ENCODE data around the gene CHST13. TPM values are rescaled to one million over a fixed set of nuclear protein-coding genes. Genes with fewer than 3 reads are reported as not detected.
A peak's percentile ranks its signal among the peaks of the same experiment; 100 is the strongest.

The CHST13 gene
- total RNA-seq, 1 donor from 2014 or later = not detected

- Histone ChIP-seq H3K4me3 (ENCODE audit: low read depth, low read length) (no peak overlapping the region), H3K36me3 (ENCODE audit: control insufficient read depth, insufficient read depth, low read length) (no peaks in the 10 kb centered on the region), H3K27me3 (ENCODE audit: control insufficient read depth, insufficient read depth, low read length) (peaks cover 37% of the 10 kb centered on the region)
- no peak for DNase-seq (ENCODE audit: low read depth)
- no peak for TF ChIP-seq CTCF (IDR thresholded peaks at IDR 0.05; ENCODE audit: insufficient read depth, low read length, poor library complexity, severe bottlenecking)
These were observed 2.6 kb upstream of the CHST13 start for GRCh38 chr3:126521122-126521891.

GRCh38 chr3:126522363-126522788, 1.6 kb upstream of the CHST13 start:
- DNase-seq (ENCODE audit: low read depth) = no peak
- TF ChIP-seq CTCF (IDR thresholded peaks at IDR 0.05; ENCODE audit: insufficient read depth, low read length, poor library complexity, severe bottlenecking) = peak; percentile 86
- Histone ChIP-seq H3K27me3 (ENCODE audit: control insufficient read depth, insufficient read depth, low read length) (peaks cover 40% of the 10 kb centered on the region), H3K36me3 (ENCODE audit: control insufficient read depth, insufficient read depth, low read length) (no peaks in the 10 kb centered on the region), H3K4me3 (ENCODE audit: low read depth, low read length) (no peak overlapping the region)

GRCh38 chr3:126524429-126524988, 554 bp downstream of the CHST13 start:
- DNase-seq (ENCODE audit: low read depth) = no peak
- no peaks in the 10 kb centered on the region for H3K36me3 ChIP-seq (ENCODE audit: control insufficient read depth, insufficient read depth, low read length)
- H3K27me3 ChIP-seq (ENCODE audit: control insufficient read depth, insufficient read depth, low read length) = peaks cover 36% of the 10 kb centered on the region
- TF ChIP-seq CTCF (IDR thresholded peaks at IDR 0.05; ENCODE audit: insufficient read depth, low read length, poor library complexity, severe bottlenecking) = no peak
- peak overlapping the region; percentile 11 for H3K4me3 ChIP-seq (ENCODE audit: low read depth, low read length)

- H3K4me3 ChIP-seq (ENCODE audit: low read depth, low read length) = no peak overlapping the region
- no peaks in the 10 kb centered on the region for H3K36me3 ChIP-seq (ENCODE audit: control insufficient read depth, insufficient read depth, low read length)
- TF ChIP-seq CTCF (IDR thresholded peaks at IDR 0.05; ENCODE audit: insufficient read depth, low read length, poor library complexity, severe bottlenecking) = no peak
- no peak for DNase-seq (ENCODE audit: low read depth)
- peaks cover 33% of the 10 kb centered on the region for H3K27me3 ChIP-seq (ENCODE audit: control insufficient read depth, insufficient read depth, low read length)
These were observed 1.3 kb downstream of the CHST13 start for GRCh38 chr3:126525091-126525852.

- TF ChIP-seq CTCF (IDR thresholded peaks at IDR 0.05; ENCODE audit: insufficient read depth, low read length, poor library complexity, severe bottlenecking) = no peak
- DNase-seq (ENCODE audit: low read depth) = no peak
- Histone ChIP-seq H3K4me3 (ENCODE audit: low read depth, low read length) (no peak overlapping the region), H3K27me3 (ENCODE audit: control insufficient read depth, insufficient read depth, low read length) (peaks cover 40% of the 10 kb centered on the region), H3K36me3 (ENCODE audit: control insufficient read depth, insufficient read depth, low read length) (no peaks in the 10 kb centered on the region)
These were observed 2.1 kb downstream of the CHST13 start for GRCh38 chr3:126525853-126526667.

Measured in kidney epithelial cell (primary cell).